Measurements from ENCODE around the gene REPIN1. TPM values are rescaled to one million over a fixed set of nuclear protein-coding genes. Genes with fewer than 3 reads are reported as not detected.

Gene REPIN1
- total and polyA plus RNA-seq, 2 experiments from 2014 or later = 79.1 to 107 TPM

DNA sequence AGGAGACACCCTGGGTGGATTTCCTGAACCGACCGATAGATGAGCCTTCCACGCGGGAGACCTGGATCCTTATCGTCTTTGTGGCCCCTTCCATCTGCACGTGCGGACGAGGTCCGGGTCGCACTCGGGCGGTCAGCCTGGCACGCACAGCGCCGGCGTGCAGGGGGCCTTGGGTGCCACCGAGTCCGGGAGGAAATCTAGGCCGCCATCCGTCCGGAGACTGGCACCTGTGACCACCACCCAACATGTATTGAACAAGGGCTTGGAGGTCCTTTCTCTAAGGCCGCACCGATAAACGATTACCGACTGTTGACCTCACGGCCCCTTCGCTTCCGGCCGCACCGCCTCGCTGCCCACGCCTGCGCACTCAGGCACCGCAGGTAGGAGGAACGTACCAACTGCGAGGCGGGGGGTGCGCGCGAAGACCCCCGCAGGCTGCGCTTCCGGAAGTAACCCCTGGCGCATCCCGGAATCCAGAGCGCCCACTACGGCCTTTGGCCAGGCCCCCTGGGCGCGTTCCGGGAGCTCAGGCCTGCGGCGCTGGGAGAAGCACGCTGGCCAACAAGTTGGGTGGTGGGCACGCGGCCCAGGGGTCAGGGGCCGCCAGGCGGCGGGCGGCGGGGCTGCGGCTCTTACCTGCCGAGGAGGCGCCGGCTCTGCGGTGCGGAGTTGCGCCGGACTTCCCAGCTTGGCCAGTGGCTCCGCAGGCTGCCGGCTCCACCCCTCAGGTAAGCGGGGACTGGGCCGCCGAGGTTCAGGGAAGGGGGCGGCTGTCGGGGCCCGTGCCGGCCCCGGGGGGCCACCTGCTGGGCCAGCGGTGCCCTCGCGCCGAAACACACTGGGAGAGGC lies 45.6 kb upstream of the REPIN1 start, which contains the start of the genes ACTR3C and LRRC61:
ACTR3C (minus strand) TSS at position 713 of the 849 bp plus-strand sequence. CDS start 28,249 bp downstream, outside the sequence.
LRRC61 (plus strand) TSS at position 523 of the 849 bp plus-strand sequence. CDS start 13,507 bp downstream, outside the sequence.
- H3K79me2 ChIP-seq = peaks cover 31% of the 10 kb centered on the region
- DNase-seq (ENCODE audit: low spot score) = peak; percentile 82
- peak within 1 kb of the TSS; percentile 37 for H3K4me3 ChIP-seq
- no peaks in the 10 kb centered on the region for H3K9me2 ChIP-seq (replicated peaks; ENCODE audit: insufficient read depth)
- 30% methylated on average over 66 of the region's 82 CpGs for whole genome bisulfite sequencing (ENCODE audit: low lambda C conversion rate, missing lambda C conversion rate)
- H2AFZ ChIP-seq = peak within 1 kb of the TSS; percentile 81
- H3K4me2 ChIP-seq = peak within 1 kb of the TSS; percentile 82
- no peaks in the 10 kb centered on the region for H3K36me3 ChIP-seq (replicated peaks; ENCODE audit: insufficient read depth, low read depth)
- peaks cover 16% of the 10 kb centered on the region for H3K4me1 ChIP-seq (ENCODE audit: insufficient read depth)
- no peaks in the 10 kb centered on the region for H3K27me3 ChIP-seq
- H4K20me1 ChIP-seq (ENCODE audit: insufficient read depth, poor library complexity, severe bottlenecking) = no peaks in the 10 kb centered on the region
- peak within 1 kb of the TSS; percentile 93 for H3K27ac ChIP-seq
- TF ChIP-seq, protein P1, sequence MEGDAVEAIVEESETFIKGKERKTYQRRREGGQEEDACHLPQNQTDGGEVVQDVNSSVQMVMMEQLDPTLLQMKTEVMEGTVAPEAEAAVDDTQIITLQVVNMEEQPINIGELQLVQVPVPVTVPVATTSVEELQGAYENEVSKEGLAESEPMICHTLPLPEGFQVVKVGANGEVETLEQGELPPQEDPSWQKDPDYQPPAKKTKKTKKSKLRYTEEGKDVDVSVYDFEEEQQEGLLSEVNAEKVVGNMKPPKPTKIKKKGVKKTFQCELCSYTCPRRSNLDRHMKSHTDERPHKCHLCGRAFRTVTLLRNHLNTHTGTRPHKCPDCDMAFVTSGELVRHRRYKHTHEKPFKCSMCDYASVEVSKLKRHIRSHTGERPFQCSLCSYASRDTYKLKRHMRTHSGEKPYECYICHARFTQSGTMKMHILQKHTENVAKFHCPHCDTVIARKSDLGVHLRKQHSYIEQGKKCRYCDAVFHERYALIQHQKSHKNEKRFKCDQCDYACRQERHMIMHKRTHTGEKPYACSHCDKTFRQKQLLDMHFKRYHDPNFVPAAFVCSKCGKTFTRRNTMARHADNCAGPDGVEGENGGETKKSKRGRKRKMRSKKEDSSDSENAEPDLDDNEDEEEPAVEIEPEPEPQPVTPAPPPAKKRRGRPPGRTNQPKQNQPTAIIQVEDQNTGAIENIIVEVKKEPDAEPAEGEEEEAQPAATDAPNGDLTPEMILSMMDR (IDR thresholded peaks at IDR 0.05; ENCODE audit: poor library complexity) = no peak
- TF ChIP-seq EZH2 (IDR thresholded peaks at IDR 0.05; ENCODE audit: borderline replicate concordance) = no peak
- no peak for TF ChIP-seq EZH2phosphoT487 (IDR thresholded peaks at IDR 0.05; ENCODE audit: low read depth, severe bottlenecking, unreplicated experiment)
- H3K9me3 ChIP-seq (ENCODE audit: low read depth) = no peaks in the 10 kb centered on the region

DNA sequence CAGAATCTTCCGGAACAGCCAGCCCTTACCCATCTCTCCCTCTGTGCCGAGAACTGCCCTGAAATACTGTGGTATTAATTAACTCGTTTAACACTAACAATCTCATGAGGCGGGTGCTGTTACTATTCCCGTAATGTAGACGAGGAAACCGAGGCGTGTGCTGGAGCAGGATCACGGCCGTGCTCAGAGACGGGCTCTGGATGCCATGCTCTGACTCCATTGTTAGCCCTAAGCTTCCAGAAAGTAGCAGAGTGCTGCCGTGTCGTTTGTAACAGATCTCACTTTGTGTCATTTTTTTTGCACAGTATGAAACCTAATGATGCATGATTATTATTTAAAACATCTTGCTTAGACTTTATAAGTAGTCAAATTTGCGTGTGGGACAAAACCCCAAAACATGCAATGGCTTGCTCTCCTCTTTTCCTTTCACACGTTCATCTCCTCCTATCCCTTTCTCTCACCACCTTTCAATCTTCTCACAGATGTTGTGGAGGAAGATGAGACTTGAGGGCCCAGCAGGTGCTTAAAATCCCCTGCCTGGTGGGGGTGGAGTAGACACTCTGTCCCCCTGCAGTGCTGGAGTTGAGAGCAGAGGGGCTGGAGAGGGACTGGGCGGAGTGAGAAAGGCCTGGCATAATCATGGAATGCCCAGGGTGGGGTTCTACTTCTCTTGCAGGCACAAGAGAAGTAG lies 44.8 kb upstream of the REPIN1 start:
- Histone ChIP-seq H3K79me2 (peaks cover 31% of the 10 kb centered on the region), H2AFZ (peak overlapping the region; percentile 81), H3K9me2 (replicated peaks; ENCODE audit: insufficient read depth) (no peaks in the 10 kb centered on the region), H4K20me1 (ENCODE audit: insufficient read depth, poor library complexity, severe bottlenecking) (no peaks in the 10 kb centered on the region), H3K27me3 (no peaks in the 10 kb centered on the region), H3K4me3 (peak overlapping the region; percentile 37), H3K9me3 (ENCODE audit: low read depth) (no peaks in the 10 kb centered on the region), H3K36me3 (replicated peaks; ENCODE audit: insufficient read depth, low read depth) (no peaks in the 10 kb centered on the region), H3K27ac (peak overlapping the region; percentile 93), H3K4me2 (peak overlapping the region; percentile 82), H3K4me1 (ENCODE audit: insufficient read depth) (peaks cover 16% of the 10 kb centered on the region)
- no peak for DNase-seq (ENCODE audit: low spot score)
- TF ChIP-seq, protein P1 (IDR thresholded peaks at IDR 0.05; ENCODE audit: poor library complexity) = no peak
- TF ChIP-seq EZH2phosphoT487 (IDR thresholded peaks at IDR 0.05; ENCODE audit: low read depth, severe bottlenecking, unreplicated experiment) (no peak), EZH2 (IDR thresholded peaks at IDR 0.05; ENCODE audit: borderline replicate concordance) (no peak)
- WGBS (ENCODE audit: low lambda C conversion rate, missing lambda C conversion rate) = 25% methylated on average over 16 of the region's 16 CpGs

DNA sequence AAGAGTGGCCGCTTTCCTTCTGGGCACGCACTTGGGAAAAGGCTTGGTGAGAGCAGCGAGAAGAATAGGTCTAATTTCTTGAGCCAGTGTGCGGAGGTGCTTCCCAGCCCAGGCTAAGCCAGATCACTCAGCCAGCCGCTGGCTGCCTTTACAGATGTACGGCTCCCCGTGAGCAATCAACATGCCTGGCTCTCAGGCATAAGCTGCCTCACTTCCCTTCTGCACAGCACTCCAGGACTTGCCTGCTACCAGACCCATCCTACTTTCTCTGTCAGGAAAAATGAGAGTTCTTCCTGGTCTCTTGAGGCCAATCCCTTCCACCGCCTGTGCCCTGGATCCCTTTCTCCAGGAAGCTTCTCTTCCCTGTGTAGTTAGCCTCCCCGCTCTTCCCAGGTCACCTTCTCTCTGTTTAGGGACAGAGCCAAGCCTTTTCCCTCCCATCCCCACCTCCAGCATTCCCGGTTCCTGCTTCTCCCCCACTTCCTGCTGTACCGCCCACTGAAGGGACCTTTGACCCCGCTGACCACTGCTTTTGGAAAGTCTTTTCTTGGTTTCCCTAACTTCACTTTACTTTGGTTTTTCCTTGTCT lies 44.2 kb upstream of the REPIN1 start:
- Histone ChIP-seq H3K4me3 (peak overlapping the region; percentile 37), H3K9me2 (replicated peaks; ENCODE audit: insufficient read depth) (no peaks in the 10 kb centered on the region), H3K4me2 (peak overlapping the region; percentile 82), H3K27me3 (no peaks in the 10 kb centered on the region), H3K27ac (peak overlapping the region; percentile 93), H3K79me2 (peaks cover 31% of the 10 kb centered on the region), H3K9me3 (ENCODE audit: low read depth) (no peaks in the 10 kb centered on the region), H3K4me1 (ENCODE audit: insufficient read depth) (peaks cover 16% of the 10 kb centered on the region), H4K20me1 (ENCODE audit: insufficient read depth, poor library complexity, severe bottlenecking) (no peaks in the 10 kb centered on the region), H2AFZ (peak overlapping the region; percentile 81), H3K36me3 (replicated peaks; ENCODE audit: insufficient read depth, low read depth) (no peaks in the 10 kb centered on the region)
- peak; percentile 57 for DNase-seq (ENCODE audit: low spot score)
- TF ChIP-seq, protein P1 (IDR thresholded peaks at IDR 0.05; ENCODE audit: poor library complexity) = no peak
- TF ChIP-seq EZH2phosphoT487 (IDR thresholded peaks at IDR 0.05; ENCODE audit: low read depth, severe bottlenecking, unreplicated experiment) = no peak
- no peak for TF ChIP-seq EZH2 (IDR thresholded peaks at IDR 0.05; ENCODE audit: borderline replicate concordance)
- WGBS (ENCODE audit: low lambda C conversion rate, missing lambda C conversion rate) = 33% methylated on average over 10 of the region's 12 CpGs
